HG03097 (cell line): ENCODE results near the gene TBPL2.

ENCODE experiments used
- ATAC-seq: cut with Tn5 transposase; IDR thresholded peaks from one replicate; pipeline ENCODE4 v1.9.1; 2021; ENCODE audit not compliant: unreplicated experiment, low FRiP score

TBPL2 gene

GRCh38 chr14:55373784-55374705, 66.4 kb downstream of the TBPL2 start:
- ATAC-seq = no peak

DNA sequence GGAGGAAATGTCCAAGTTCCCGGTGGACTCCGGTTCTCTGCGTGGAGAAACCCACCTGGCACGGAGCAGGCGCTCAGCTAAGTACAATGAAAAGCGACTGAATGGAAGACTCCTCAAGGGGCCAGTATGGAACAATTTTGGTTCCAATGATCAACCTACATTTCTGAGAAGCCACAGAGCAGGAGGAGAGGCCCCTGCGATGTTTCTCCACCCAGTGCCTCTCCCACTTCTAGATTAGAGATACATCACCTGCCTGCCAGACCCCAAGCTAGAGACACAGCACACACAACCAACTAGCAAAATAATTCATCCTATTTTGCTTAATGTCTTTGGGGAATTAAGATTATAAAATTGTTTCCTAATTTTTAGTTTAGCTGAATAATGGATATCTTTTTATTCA, 67.6 kb downstream of the TBPL2 start:
- ATAC-seq = no peak

DNA sequence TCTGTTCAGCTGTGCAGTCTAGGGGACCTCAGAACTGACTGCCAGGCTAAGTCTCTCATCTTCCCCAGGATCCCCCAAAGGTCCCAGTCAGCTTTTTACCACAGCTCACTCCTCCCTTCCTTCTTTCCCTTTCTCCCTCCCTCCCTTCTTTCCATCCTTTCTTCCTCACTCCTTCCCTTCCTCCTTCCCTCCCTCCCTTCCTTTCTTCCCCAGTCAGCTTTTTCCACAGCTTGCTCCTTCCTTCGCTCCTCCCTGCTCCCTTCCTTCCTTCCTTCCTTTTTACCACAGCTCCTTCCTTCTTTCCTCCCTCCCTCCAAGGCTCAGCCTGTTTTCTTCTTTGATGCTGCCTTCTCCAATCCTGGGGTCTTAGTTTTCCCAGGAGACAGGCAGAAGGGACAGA, 68.0 kb downstream of the TBPL2 start:
- no peak for ATAC-seq

- ATAC-seq = no peak
Observed at GRCh38 chr14:55370883-55371455, 69.4 kb downstream of the TBPL2 start.

GRCh38 chr14:55366271-55366670, 74.1 kb downstream of the TBPL2 start:
- ATAC-seq = no peak
